ENCODE measurements around the gene CCDC34.
A peak's percentile ranks its signal among the peaks of the same experiment; 100 is the strongest.

CCDC34 gene

GRCh38 chr11:27363576-27364117, 632 bp upstream of the CCDC34 start:
- H3K4me1 ChIP-seq, result no peaks in the 10 kb centered on the region
- H3K9me3 ChIP-seq (ENCODE audit: control insufficient read depth, low read length), result no peaks in the 10 kb centered on the region
- peak overlapping the region; percentile 45 for H3K27ac ChIP-seq
- no peaks in the 10 kb centered on the region for H3K36me3 ChIP-seq (ENCODE audit: control insufficient read depth, insufficient read depth, low read length)
- peak overlapping the region; percentile 69 for H3K9ac ChIP-seq
- H3K4me3 ChIP-seq (ENCODE audit: low read depth, low read length), result peak overlapping the region; percentile 72
- peak overlapping the region; percentile 95 for H2AFZ ChIP-seq
- no peaks in the 10 kb centered on the region for H3K27me3 ChIP-seq (ENCODE audit: control insufficient read depth, insufficient read depth, low read length)
- H3K79me2 ChIP-seq, result no peaks in the 10 kb centered on the region
- TF ChIP-seq, protein P1, sequence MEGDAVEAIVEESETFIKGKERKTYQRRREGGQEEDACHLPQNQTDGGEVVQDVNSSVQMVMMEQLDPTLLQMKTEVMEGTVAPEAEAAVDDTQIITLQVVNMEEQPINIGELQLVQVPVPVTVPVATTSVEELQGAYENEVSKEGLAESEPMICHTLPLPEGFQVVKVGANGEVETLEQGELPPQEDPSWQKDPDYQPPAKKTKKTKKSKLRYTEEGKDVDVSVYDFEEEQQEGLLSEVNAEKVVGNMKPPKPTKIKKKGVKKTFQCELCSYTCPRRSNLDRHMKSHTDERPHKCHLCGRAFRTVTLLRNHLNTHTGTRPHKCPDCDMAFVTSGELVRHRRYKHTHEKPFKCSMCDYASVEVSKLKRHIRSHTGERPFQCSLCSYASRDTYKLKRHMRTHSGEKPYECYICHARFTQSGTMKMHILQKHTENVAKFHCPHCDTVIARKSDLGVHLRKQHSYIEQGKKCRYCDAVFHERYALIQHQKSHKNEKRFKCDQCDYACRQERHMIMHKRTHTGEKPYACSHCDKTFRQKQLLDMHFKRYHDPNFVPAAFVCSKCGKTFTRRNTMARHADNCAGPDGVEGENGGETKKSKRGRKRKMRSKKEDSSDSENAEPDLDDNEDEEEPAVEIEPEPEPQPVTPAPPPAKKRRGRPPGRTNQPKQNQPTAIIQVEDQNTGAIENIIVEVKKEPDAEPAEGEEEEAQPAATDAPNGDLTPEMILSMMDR (IDR thresholded peaks at IDR 0.05), result no peak
- H3K4me2 ChIP-seq (ENCODE audit: low read length), result peak overlapping the region; percentile 74

DNA sequence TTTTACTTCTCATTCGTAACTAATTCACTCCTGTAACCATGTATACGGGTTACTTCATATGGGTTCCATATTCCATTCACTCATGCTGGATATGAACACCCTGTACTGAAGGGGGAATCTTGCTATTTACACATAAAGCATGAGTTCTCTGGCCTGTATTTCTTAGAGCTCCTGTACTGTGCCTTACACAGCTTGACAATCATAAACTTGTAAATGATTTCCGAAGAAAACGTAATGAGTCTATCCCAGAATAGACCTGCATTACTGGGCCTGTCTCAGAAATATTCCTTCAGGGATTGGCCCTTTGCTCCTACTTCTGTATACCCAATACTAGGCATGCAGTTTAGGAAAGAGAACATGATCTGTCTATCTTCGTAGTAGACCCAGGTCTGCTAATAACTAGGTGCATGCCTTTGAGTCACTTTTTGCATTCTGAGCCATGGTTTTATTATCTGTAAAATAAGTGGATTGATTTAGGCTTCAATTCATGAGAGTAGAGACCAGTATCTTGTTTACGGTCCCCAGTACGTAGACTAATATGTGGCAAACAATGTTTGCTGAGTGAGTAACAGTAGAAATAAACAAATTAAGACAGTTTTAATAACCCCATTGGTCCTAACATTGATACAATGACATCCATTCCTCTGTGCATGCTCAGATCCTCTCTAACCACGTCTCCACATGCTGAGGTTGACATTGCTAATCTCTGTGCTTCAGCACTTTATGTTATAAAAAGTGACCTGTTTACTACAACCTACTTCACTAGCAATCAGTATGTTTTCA, 1.2 kb downstream of the CCDC34 start:
- Histone ChIP-seq H3K36me3 (ENCODE audit: control insufficient read depth, insufficient read depth, low read length) (no peaks in the 10 kb centered on the region), H2AFZ (peak overlapping the region; percentile 95), H3K4me1 (no peaks in the 10 kb centered on the region), H3K4me2 (ENCODE audit: low read length) (no peak overlapping the region), H3K9ac (no peak overlapping the region), H3K4me3 (ENCODE audit: low read depth, low read length) (no peak overlapping the region), H3K27ac (no peak overlapping the region), H3K9me3 (ENCODE audit: control insufficient read depth, low read length) (no peaks in the 10 kb centered on the region), H3K27me3 (ENCODE audit: control insufficient read depth, insufficient read depth, low read length) (no peaks in the 10 kb centered on the region), H3K79me2 (no peaks in the 10 kb centered on the region)
- TF ChIP-seq, protein P1 (IDR thresholded peaks at IDR 0.05), result no peak

- H3K4me3 ChIP-seq (ENCODE audit: low read depth, low read length), result no peak overlapping the region
- H3K36me3 ChIP-seq (ENCODE audit: control insufficient read depth, insufficient read depth, low read length), result no peaks in the 10 kb centered on the region
- no peaks in the 10 kb centered on the region for H3K27me3 ChIP-seq (ENCODE audit: control insufficient read depth, insufficient read depth, low read length)
- TF ChIP-seq, protein P1 (IDR thresholded peaks at IDR 0.05), result no peak
- H3K4me2 ChIP-seq (ENCODE audit: low read length), result no peak overlapping the region
- H3K79me2 ChIP-seq, result no peaks in the 10 kb centered on the region
- no peak overlapping the region for H3K9ac ChIP-seq
- no peak overlapping the region for H3K27ac ChIP-seq
- no peak overlapping the region for H2AFZ ChIP-seq
- H3K9me3 ChIP-seq (ENCODE audit: control insufficient read depth, low read length), result no peaks in the 10 kb centered on the region
- H3K4me1 ChIP-seq, result no peaks in the 10 kb centered on the region
These were observed 4.7 kb downstream of the CCDC34 start for GRCh38 chr11:27358296-27358695.

- Histone ChIP-seq H3K9ac (no peak overlapping the region), H2AFZ (no peak overlapping the region), H3K4me2 (ENCODE audit: low read length) (no peak overlapping the region), H3K79me2 (no peaks in the 10 kb centered on the region), H3K9me3 (ENCODE audit: control insufficient read depth, low read length) (no peaks in the 10 kb centered on the region), H3K4me1 (no peaks in the 10 kb centered on the region), H3K36me3 (ENCODE audit: control insufficient read depth, insufficient read depth, low read length) (no peaks in the 10 kb centered on the region), H3K27me3 (ENCODE audit: control insufficient read depth, insufficient read depth, low read length) (no peaks in the 10 kb centered on the region), H3K4me3 (ENCODE audit: low read depth, low read length) (no peak overlapping the region), H3K27ac (no peak overlapping the region)
- TF ChIP-seq, protein P1 (IDR thresholded peaks at IDR 0.05), result no peak
These were observed 5.8 kb downstream of the CCDC34 start for GRCh38 chr11:27357250-27357649.

Measured in parathyroid adenoma (tissue), 2 donors.